GM19455 (cell line): ENCODE measurements around the gene DNAJA1.
"Not testable (repeated sequence)": the region's sequence is repeated elsewhere in the genome, so short reads cannot be mapped to it uniquely, and the experiment has no call there.

Experiments
- ATAC-seq: cut with Tn5 transposase; IDR thresholded peaks from one replicate; pipeline ENCODE4 v1.9.1; 2021; ENCODE audit not compliant: unreplicated experiment

DNAJA1 gene

DNA sequence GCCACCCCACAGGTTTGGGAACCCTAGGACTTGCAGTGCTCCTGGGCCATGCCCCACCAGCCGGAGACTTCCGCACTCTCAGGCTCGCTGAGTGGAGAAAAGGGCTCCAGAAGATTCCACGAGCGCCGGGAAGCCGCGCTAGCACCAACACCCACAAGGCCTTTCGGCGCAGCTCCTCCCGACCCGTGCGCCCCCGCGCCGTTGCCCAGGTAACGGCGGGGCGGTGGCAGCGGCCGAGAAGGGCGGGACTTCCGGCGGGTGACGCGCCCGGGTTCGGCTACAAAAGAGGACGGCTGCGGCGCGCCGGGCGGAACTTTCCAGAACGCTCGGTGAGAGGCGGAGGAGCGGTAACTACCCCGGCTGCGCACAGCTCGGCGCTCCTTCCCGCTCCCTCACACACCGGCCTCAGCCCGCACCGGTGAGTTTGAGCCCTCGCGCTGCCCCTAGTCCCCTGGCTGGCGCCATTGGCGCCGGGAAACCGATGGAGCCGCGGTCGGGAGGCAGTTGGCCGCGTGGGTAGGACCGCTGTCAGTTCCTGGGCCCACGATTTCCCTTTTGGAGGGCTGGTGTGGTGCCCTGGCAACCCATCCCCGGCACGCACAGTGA, at the start of gene DNAJA1:
TSS of gene DNAJA1 (plus strand) at position 308 of the 606 bp plus-strand sequence. CDS start 1,212 bp downstream, outside the sequence.
- peak; percentile 85 for ATAC-seq

DNA sequence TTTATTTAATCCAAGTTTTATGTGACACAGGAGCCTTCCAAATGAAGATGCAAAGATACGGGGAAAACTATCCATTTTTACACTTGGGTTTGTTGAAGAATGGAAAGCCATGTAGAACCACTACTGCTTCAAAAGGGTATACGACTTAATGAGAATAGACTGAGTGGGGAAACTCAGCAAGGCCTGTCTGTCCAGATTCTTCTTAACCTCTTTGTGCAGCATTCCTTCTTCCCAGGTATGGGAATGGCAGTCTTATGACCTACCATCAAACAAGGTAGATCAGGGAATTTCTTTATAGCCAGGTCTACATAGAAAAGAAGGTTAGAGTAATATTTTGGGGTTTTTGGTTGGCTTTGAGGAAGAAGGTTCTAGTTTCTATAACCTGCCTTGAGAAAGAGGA, 47.0 kb upstream of the DNAJA1 start:
- no peak for ATAC-seq

DNA sequence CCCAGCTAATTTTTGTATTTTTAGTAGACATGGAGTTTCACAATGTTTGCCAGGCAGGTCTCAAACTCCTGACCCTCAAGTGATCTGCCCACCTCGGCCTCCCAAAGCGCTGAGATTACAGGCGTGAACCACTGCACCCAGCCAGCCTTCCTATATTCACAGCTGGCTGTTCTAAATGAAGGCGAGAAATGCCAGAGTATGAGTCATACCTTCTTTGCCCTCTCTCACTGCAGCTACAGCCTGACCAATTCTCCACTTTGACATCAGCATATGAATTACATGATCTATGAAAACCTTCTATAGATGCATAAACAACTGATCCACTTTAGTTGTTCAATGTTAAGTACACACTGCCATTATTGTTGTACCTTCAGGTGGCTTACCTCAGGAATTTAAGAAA, 38.1 kb upstream of the DNAJA1 start:
- no peak for ATAC-seq

DNA sequence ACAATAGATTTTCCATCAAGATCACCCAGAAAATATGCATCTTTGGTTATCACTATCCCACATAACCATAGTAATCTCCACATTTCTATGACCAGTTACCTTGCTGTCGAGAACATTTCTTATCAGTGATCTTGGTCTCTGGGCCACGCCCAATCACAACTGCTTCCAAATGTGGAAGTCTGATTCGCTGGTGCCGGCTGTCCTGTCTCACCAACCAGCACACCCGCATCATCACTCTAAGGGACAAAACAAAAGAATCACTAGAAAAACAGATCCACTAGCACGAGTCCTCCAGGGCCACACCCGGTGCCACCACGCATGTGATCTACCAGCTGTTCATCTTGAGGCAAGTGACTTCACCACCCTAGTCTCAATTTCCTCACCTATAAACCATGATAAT, 35.4 kb upstream of the DNAJA1 start:
- no peak for ATAC-seq

DNA sequence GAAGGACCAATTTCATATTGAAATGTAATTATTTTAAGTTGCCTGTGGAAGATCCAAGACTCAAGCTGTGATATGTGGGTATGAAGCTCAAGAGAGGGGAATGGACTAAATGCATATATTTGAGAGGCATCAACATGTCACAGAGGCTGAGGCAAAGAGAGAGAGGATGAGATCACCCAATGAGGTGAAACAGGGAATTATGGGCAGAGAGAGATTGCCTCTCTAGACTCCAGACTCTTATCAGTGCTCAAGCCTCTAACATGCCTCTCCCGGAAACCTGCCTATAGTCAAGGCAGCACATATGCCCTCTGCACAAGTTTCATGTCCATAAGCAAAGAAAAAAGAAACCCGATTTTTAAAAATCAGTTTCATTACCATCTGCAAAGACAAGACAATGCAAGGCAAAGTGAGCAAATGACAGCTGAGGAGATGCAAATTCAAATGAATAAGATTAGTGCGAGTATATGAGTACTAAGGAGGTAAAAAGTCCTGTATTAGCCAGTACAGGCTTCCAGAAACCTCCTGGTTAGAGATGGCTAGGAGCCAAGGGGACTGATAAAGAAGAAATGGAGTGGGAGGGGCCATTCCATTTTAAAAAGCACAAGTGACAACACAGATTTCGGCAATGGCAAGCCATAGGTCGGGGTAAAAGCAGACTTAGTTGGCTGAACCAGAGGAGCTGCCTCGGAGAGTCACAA, 33.0 kb upstream of the DNAJA1 start:
- ATAC-seq: no peak

DNA sequence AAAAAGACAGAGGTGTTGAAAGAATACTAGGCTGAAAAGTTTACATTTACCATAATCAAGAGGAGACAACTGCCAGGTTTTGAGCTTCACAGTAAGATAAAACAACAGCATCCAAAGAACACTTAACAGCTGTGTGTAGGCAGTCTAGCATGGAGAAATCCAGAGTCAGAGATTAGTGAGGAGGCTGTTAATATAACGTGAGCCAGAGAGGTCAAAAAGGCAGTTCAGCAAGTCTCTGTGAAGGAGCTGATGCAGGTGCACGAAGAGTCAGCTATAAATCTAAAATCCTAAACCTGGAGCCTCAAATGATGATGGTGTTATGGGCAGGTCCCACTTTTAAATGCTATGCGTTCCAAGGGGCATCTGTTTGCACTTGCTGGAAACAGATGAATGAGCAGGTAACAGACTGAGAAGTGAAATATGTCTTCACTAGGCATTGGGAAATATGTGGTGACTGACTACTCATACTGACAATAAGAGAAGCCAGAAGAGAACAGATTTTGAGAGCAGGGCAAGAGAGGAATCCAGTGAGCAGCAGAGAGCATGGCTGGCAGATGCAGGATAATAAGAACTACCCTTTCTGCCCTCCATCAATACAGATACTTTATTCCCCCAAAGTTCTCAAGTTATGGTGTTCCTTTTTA, 32.4 kb upstream of the DNAJA1 start:
- no peak for ATAC-seq

DNA sequence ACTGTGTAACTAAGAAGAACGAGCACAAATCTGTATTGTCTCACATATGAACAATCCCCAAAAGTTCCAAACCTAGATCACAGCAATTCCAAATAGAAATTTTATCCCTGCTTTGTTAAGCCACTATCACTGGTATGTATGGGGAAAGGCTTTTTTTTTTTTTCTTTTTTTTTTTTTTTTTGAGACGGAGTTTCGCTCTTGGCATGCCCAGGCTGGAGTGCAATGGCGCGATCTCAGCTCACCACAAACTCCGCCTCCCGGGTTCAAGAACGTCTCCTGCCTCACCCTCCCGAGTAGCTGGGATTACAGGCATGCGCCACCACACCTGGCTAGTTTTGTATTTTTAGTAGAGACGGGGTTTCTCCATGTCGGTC, 24.4 kb upstream of the DNAJA1 start:
- ATAC-seq: not testable (repeated sequence)

DNA sequence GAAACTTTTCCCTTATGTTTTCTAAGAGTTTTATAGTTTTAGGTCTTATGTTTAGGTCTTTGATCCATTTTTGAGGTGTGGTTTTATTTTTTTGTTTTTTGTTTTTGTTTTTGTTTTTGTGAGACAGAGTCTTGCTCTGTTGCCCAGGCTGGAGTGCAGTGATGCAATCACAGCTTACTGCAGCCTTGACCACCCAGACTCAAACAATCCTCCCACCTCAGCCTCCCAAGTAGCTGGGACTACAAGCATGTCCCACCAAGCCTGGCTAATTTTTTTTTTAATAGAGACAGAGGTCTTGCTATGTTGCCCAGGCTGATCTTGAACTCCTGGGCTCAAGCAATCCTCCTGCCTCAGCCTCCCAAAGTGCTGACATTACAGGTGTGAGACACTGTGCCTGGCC, 19.7 kb upstream of the DNAJA1 start:
- not testable (repeated sequence) for ATAC-seq

DNA sequence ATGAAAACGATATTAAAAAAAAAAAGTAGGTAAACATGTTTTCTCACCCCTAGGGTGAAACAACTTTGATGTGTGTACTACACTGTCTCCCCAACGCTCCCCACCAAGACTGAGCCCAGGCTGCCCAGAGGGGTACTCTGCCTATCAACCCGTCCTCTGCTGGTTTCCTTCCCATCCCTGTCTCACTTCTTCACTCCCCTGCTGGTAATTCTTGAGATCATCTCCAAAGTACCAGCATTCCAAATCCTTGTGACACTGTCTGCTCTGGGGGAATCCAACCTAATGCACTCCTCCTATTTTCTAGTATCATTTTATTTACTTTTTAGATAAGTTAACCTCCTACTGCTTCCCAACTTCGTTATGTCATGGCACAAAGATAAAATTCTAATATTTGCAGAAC, 17.3 kb upstream of the DNAJA1 start:
- ATAC-seq: no peak

DNA sequence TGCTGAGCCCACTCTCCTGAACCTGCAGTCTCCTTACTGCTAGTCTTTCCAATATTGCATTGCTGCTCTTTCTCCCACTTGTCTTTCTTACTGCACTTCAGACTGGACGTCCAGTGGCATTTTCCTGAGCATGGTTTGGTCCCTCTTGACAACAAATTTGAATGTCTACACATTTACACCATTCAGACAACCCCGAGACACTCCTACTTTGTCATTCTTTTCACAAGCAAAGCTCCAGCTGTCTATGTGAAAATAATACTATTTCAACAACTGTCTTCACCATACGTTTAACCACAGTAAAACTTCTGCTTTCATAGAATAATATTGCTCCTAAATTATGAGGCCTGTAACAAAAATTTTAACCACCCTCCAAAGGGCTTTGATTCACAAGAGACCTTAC, 13.2 kb upstream of the DNAJA1 start:
- ATAC-seq: no peak

DNA sequence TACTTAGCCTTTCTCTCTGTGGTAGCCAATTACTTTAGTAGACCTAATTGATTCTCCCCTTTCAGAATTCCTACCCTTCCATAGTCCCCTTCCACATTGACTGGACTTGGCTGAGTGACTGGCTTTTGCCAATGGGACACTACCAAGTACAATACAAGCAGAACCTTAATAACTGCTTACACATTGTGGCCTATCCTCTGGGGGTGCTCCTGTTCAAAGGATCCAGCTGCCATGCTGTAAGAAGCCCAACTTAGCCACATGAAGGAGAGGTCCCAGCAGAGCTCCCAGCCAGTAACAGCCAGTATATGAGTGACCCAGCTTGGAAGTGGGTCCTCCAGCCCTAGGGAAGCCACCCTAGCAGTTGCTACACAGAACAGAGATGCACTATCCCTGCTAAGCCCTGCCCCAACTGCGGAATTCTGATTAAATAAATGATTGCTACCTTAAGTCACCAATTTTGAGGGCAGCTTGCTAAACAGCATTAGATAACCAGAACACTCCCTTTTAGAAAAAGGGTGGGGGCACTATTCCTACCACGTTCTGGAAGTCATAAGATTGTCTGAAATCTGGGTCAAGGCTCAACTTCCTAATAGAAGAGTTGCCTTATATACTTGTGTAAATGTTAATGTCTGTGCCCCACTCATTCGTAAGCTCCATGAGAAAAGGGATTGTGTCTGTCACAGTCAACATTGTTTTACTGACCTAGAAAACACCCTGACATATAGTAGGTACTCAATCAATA, 12.6 kb upstream of the DNAJA1 start:
- ATAC-seq: no peak

DNA sequence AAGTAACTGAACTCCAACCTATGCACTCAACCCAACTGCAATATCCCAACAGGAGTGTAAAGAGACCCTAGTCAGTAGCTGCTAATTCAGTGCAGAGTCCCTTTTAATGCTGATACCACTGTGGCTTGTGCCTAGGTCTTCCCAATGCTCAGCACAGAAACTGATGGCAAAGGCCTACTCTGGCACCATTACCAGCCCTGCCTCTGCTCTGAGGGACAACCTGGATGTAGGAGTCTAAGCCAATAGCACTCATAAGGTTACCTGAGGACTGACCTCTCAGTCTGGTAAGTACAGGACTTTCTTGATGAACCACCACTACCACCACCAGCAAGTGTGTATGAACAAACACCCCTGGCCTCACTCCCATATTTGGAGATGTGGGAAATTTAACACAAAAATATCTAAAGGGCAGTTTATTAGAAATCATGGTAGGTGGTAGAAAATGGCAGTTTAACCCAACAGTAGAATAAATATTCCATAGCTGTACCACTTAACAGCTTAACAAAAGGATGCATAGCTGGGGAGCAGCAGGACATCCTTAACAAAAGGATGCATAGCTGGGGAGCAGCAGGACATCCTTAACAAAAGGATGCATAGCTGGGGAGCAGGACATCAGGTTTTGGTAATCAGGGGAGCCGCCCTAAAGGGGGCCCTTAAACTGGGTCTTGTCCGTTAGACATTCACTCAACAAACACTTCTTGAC, 11.0 kb upstream of the DNAJA1 start:
- no peak for ATAC-seq

DNA sequence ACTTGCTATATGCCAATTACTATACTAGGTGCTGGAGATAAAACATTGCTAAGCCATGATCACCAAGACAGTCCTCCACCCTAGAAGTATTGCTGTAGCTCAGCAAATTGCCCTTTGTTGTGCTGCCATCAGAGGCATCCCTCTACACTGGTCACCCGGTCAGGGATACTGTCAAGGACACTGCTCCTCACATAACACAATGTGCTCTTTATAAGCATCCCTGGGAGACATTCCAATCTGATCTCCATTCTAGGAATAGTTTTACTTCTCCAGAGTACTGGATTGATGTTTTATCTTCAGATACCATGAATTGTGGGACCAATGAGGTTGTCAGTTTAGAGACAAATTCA, 10.4 kb upstream of the DNAJA1 start:
- ATAC-seq: no peak

DNA sequence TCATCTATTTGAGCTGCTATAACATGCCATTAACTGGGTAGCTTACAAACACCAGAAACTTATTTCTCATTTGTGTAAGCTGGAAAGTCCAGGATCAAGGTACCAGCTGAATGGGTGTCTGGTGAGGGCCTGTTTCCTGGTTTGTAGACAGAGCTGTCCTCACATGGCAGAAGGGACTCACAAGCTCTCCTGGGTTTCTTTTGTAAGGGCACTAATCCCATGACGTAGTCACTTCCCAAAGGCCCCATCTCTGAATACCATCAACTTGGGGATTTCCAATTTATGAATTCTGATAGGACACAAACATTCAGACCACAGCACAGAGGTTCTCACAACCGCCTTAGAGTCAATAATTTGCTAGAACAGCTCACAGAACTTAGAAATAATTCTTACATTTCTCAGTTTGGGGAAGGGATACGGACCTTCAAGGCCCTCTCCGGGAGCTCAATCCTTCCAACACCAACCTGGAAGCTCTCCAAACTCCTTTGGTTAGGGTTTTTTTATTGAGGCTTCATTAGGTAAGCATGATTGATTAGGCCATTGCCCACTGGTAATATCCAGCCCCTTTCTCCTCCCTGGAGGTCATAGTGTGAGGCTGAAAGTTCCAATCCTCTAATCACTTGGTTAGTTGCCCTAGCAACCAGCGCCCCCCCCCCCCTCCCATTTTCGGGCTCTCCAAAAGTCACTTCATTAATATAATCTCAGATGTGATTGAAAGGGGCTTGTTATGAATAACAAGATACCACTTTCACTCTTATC, 7.6 kb upstream of the DNAJA1 start:
- ATAC-seq: no peak

DNA sequence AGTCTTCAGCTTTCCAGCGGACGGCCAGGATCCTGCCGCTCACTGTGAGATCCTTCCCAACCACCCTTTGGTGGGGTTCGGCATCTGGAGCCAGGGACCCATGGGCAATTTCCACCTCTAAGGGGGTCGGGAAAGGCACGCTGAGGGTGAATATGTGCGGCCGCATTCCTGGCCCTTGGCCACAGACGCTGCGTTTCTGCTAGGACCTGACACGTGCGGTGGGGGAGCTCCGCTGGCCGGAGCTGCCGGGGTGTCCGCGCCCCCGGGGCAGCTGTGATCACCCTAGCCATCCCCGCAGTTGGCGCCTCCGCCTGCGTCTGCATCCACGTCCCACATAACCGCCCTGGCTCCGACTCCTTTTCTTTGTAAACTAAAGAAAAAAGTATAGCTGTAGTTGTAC, 5.3 kb upstream of the DNAJA1 start:
- ATAC-seq: no peak

DNA sequence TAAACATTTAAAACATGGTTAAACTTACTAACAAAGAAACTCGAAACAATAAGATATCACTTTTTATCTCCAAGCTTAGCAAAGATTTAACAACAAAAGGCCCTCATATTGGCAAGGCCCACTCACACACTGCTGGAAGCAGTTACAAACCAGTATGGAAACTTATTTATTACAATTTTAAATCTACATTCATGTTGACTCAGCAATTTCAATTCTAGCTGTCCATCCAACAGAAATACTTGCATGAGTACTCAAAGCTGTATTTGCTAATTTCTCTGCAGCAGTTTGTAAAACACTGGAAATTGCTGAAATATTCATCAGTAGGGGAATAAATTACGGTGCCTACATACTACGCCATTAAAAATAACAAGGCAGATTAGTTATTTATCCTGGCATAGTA, 2.8 kb upstream of the DNAJA1 start:
- no peak for ATAC-seq

DNA sequence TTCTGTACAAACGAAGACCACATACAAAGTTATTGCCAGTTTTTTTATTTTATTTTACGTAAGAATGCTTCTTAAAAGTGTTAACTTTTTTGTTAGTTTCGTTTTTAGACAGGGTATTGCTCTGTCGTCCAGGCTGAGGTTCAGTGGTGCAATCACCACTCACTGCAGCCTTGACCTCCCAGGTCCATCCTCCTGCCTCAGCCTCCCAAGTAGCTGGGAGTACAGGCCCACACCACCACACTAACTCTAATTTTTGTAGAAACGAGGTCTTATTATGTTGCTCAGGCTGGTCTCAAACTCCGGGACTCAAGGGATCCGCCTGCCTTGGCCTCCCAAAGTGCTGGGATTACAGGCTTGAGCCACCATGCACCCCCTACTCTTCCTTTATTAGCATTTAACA, 2.3 kb upstream of the DNAJA1 start:
- no peak for ATAC-seq

DNA sequence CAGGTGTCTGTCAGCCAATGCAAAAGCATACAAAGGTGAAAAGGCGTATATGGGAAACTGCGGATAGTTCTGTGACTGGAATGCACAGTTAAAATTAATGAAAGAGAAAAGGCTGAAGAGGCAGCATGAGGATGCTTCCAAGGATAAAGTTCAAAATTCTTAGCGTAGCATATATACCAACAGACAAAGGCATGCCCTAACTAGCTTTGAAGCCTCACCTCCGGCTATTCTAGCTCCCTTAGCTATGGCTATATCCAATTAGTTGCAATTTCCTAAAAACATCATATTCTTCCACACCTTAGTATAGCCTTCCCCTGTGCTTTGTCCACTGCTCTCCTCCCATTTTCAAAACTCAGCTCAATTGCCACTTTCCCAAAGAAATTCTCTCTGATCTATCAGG, 1.4 kb upstream of the DNAJA1 start:
- no peak for ATAC-seq

DNA sequence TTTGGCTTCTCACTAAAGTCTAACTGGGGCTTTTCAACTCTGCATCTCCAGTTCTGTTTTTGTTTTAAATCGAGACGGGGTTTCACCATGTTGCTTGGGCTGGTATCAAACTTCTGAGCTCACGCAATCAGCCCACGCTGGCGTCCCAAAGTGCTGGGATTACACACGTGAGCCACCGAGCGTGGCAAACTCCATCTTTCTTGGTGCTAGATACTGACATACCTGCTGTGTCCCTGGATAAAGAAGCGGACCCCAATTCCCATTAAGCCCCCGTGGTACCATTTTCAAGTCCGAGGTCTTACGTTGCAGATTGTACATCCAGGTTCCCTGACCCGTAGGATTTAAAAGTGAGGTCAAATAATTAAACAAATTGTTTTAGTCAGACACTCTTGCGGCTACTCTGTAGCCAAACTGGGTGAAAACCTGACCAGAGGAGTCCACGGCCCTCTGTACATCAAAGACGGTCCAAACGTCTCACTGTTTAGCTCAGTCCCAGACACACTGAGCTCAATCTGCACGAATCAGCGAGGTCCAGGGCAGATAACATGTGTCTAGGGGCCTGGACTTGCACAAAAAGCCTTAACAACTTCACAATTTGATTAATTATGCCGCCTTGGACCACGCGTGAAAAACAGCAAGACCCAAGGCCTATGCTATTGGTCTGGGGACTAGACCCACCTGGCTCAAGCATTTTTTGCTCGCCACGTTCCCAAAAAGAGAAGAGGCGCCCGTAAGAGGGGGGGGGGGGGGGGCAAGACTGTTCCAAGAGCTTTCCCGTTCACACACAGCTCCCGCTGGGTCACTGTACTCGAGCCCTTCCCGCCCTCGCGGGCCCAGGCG, 727 bp upstream of the DNAJA1 start:
- peak; percentile 1 for ATAC-seq
